22Rv1 (cell line): ENCODE results near the gene SCAF4.

Experiments
- CTCF ChIP-seq: fragments of 450-650 bp; IDR thresholded peaks from 2 replicates; pipeline ENCODE4 v1.5.1; 2017; ENCODE audit warnings: mild to moderate bottlenecking
- ZFX ChIP-seq: fragments of 450-650 bp; IDR thresholded peaks from 2 replicates; pipeline ENCODE4 v1.6.1; 2017; ENCODE audit warnings: antibody characterized with exemption, borderline replicate concordance

- TF ChIP-seq CTCF (no peak), ZFX (no peak)
Observed at GRCh38 chr21:31668651-31669491, 63.0 kb downstream of the SCAF4 start.
